ENCODE measurements around the gene PTPRN2. TPM values are rescaled to one million over a fixed set of nuclear protein-coding genes. Genes with fewer than 3 reads are reported as not detected.

Gene PTPRN2
- total and polyA plus RNA-seq, 2 experiments from 2014 or later = 0.28 TPM; not detected in 1

DNA sequence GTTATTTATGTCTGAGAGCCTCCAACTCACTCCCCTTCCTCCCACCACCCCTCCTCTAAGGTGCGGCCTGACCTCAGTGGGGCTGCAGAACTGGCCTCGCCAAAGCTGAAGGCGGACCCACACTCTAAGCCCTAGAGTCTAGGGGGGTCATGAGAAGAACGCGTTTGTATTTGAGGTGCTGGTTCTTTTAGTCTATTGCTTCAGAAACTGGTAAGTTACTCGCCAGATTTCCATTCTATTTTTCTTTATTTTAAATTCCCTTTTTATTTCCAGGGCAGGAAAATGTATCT, 893.3 kb downstream of the PTPRN2 start:
- H3K27me3 ChIP-seq = peaks cover 59% of the 10 kb centered on the region

DNA sequence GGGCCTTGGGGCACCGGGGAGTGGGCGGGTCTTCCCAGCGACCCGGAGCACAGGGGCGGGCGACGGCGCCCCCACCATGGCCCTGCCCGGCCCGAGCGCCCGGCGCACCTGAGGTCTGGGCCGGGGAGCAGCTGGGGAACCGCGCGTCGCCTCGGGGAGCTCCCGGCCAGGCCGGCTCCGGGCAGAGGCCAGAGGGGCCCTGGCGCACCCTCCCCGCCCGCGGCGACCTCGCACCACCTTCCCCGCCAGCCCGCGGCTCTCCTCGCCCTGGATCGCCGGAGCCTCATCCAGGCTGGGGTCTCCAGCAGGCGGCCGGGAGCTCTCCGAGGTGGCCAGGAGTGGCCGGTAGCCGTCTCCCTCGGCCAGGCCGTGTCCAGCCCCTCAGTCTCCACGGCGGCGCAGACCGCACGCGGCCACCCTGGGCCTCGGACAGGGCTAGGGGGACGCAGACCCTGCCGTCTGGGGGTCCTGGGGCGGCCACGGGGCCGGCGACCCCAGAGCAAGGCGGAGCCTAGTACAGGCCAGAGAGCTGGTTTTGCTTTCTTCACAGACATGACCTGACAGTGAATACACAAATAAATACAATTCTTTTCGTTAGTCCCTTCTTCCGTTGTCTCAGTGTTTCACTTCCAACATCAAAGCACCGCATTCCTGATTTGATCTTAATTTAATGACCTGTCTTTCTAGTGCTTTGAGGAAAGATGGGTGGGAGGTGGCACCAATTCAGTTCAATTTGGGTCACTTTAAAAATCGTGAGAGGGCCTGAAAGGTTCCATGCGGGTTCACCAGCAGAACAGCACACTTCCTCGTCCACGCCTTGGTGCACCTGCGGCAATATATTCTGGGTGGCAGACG, 893.9 kb downstream of the PTPRN2 start:
- no peaks in the 10 kb centered on the region for H3K36me3 ChIP-seq
- peaks cover 64% of the 10 kb centered on the region for H3K27me3 ChIP-seq
- H3K27ac ChIP-seq = no peak overlapping the region
- peak in 1 of 2 donors; percentile 63 for DNase-seq (ENCODE audit: low read depth in 1 of 2, low spot score in 1 of 2)
- no peaks in the 10 kb centered on the region for H3K4me1 ChIP-seq (ENCODE audit: low read depth)
- no peak overlapping the region for H3K4me3 ChIP-seq
- TF ChIP-seq, protein P1, sequence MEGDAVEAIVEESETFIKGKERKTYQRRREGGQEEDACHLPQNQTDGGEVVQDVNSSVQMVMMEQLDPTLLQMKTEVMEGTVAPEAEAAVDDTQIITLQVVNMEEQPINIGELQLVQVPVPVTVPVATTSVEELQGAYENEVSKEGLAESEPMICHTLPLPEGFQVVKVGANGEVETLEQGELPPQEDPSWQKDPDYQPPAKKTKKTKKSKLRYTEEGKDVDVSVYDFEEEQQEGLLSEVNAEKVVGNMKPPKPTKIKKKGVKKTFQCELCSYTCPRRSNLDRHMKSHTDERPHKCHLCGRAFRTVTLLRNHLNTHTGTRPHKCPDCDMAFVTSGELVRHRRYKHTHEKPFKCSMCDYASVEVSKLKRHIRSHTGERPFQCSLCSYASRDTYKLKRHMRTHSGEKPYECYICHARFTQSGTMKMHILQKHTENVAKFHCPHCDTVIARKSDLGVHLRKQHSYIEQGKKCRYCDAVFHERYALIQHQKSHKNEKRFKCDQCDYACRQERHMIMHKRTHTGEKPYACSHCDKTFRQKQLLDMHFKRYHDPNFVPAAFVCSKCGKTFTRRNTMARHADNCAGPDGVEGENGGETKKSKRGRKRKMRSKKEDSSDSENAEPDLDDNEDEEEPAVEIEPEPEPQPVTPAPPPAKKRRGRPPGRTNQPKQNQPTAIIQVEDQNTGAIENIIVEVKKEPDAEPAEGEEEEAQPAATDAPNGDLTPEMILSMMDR (IDR thresholded peaks at IDR 0.05; ENCODE audit: low read depth, low read length) = no peak
- no peaks in the 10 kb centered on the region for H3K9me3 ChIP-seq (ENCODE audit: low read depth)

More for the DNA sequence above, 893.3 kb downstream of the PTPRN2 start:
- H3K9me3 ChIP-seq (ENCODE audit: low read depth) = no peaks in the 10 kb centered on the region
- H3K4me3 ChIP-seq = no peak overlapping the region
- no peaks in the 10 kb centered on the region for H3K36me3 ChIP-seq
- H3K27ac ChIP-seq = no peak overlapping the region
- TF ChIP-seq, protein P1 (IDR thresholded peaks at IDR 0.05; ENCODE audit: low read depth, low read length) = no peak
- no peaks in the 10 kb centered on the region for H3K4me1 ChIP-seq (ENCODE audit: low read depth)
- no peak for DNase-seq (ENCODE audit: low read depth in 1 of 2, low spot score in 1 of 2)

DNA sequence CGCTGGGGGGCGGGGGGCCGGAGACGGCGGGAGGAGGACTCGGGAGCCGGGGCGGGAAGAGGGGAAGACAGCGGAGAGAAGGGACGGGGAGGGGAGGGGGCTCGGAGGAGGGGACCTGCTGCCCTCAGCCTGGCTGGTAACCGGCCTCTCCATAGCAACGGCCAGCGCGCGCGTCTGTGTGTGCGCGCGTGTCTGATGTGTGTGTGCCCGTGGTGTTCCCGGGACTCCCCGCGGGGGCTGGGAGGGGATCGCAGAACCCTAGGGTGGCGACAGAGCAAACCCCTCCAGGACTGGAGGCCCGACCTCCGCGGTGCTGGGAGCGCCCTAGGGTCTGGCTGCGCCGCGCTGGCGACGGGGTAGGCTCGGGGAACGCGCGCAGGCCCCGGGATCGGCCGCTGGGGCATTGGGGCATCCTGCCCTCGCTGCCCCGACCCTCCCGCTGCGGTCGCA, 894.5 kb downstream of the PTPRN2 start:
- H3K4me1 ChIP-seq (ENCODE audit: low read depth) = no peaks in the 10 kb centered on the region
- no peak overlapping the region for H3K27ac ChIP-seq
- TF ChIP-seq, protein P1 (IDR thresholded peaks at IDR 0.05; ENCODE audit: low read depth, low read length) = no peak
- H3K27me3 ChIP-seq = peaks cover 71% of the 10 kb centered on the region
- DNase-seq (ENCODE audit: low read depth in 1 of 2, low spot score in 1 of 2) = no peak
- H3K36me3 ChIP-seq = no peaks in the 10 kb centered on the region
- no peaks in the 10 kb centered on the region for H3K9me3 ChIP-seq (ENCODE audit: low read depth)
- no peak overlapping the region for H3K4me3 ChIP-seq

DNA sequence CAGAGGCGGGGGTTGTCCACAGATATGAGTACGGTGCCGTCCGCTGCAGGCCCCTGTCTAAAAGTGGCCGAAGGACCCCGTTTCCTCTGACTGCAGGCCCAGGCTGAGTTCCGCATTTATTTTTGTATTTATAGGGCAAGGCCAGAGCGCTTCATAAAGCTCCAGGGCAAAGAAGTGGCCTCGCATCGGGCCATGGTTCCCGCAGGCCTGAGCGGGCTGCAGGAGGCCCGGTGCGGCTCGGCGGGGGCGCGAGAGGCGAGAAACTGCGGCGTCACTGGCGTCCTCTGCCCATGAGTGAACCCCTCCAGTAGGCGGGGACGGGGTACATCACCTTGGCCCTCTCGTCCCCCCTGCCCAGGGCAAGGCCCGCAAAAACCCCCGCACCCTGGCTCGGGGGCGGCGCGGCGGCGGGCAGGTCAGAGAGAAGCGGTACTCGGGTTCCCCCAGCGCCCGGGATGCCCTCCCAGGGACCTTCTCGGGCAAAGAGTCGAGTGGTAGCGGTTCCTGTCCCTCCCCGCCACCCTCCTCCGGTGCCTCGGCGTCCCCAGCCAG, 895.1 kb downstream of the PTPRN2 start:
- Histone ChIP-seq H3K9me3 (ENCODE audit: low read depth) (no peaks in the 10 kb centered on the region), H3K4me1 (ENCODE audit: low read depth) (no peaks in the 10 kb centered on the region), H3K27ac (no peak overlapping the region), H3K36me3 (no peaks in the 10 kb centered on the region), H3K27me3 (peaks cover 76% of the 10 kb centered on the region), H3K4me3 (no peak overlapping the region)
- TF ChIP-seq, protein P1 (IDR thresholded peaks at IDR 0.05; ENCODE audit: low read depth, low read length) = no peak
- no peak for DNase-seq (ENCODE audit: low read depth in 1 of 2, low spot score in 1 of 2)

DNA sequence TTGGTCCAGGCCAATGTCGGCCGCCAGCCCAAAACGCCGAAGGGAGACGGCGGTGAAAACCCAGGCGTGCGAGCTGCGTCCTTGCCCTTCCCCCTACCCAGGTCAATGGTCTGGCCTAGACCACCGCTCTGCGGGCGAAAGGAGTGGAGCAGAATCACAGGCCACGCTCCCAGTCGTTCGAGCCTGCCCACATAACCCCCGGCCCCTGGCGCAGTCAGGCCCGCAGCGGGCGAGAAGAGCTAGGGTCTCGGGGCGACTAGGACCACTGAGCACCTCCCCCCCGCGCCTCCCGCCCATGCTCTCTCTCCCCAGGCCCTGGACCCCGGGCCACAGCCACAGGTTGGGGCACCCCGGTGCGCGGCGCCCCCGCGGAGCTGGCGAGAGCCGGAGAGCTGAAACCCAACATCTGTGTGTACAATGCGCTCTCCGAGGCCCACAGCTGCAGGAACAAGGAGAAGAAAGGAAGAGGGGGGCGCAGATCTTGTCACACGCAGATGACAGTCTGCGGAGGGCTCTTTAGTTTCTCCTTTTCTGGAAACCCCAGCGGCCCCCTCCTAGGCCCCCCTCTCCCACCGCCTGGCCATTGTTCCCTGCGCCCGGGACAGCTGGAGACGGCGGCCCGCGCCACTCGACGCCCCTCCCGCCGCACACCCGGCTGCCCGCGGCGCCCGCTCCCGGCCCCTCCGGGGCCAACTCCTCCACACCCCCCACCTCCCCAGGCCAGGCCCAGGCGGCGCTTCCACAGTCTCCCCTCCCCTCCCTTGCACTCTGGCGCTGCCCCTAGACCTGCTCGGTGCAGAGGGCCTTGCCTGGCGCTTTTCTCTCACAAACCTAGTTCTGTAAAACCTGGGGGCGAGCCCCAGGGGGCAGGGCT, 895.8 kb downstream of the PTPRN2 start:
- Histone ChIP-seq H3K36me3 (no peaks in the 10 kb centered on the region), H3K4me3 (no peak overlapping the region), H3K27me3 (peaks cover 83% of the 10 kb centered on the region), H3K27ac (no peak overlapping the region), H3K9me3 (ENCODE audit: low read depth) (no peaks in the 10 kb centered on the region), H3K4me1 (ENCODE audit: low read depth) (no peaks in the 10 kb centered on the region)
- TF ChIP-seq, protein P1 (IDR thresholded peaks at IDR 0.05; ENCODE audit: low read depth, low read length) = no peak
- DNase-seq (ENCODE audit: low read depth in 1 of 2, low spot score in 1 of 2) = no peak

Measured in cardiac muscle cell (in vitro differentiated cells and primary cell).